GM23248 (cell line): ENCODE results near the gene SYT6.

ENCODE experiments used
- EZH2 ChIP-seq: fragments of 200-600 bp; sonication (generic); IDR thresholded peaks from 2 replicates; pipeline ENCODE4 v1.6.1; 2018; ENCODE audit warnings: antibody characterized with exemption, mild to moderate bottlenecking; ENCODE audit not compliant: insufficient read depth, poor library complexity, severe bottlenecking
- EZH2phosphoT487 ChIP-seq: fragments of 200-600 bp; sonication (generic); IDR thresholded peaks from 2 replicates; pipeline ENCODE4 v1.6.1; 2018; ENCODE audit warnings: antibody characterized with exemption, moderate library complexity, mild to moderate bottlenecking, low read depth; ENCODE audit not compliant: insufficient read depth

- TF ChIP-seq EZH2 (no peak), EZH2phosphoT487 (no peak)
Measured at GRCh38 chr1:114114185-114115094, 39.2 kb downstream of the SYT6 start.
